Muscle layer of colon (tissue), 2 donors: ENCODE results near the gene MRPL28.
A peak's percentile ranks its signal among the peaks of the same experiment; 100 is the strongest.

Experiments used
- H3K27ac ChIP-seq: one replicate; pipeline ENCODE4 v1.7.0; 2013; ENCODE audit warnings: low read depth, mild to moderate bottlenecking, low read length, moderate library complexity
- H3K27me3 ChIP-seq, 2 donors: one replicate each; pipeline ENCODE4 v1.7.0; 2013; ENCODE audit warnings: low read length in 2 of 2, mild to moderate bottlenecking in 2 of 2; ENCODE audit not compliant: insufficient read depth in 2 of 2, control insufficient read depth in 1 of 2
- H3K36me3 ChIP-seq: one replicate; pipeline ENCODE4 v1.7.0; 2013; ENCODE audit warnings: mild to moderate bottlenecking, low read length; ENCODE audit not compliant: insufficient read depth
- H3K4me1 ChIP-seq: one replicate; pipeline ENCODE4 v1.7.0; 2013; ENCODE audit warnings: mild to moderate bottlenecking, low read length; ENCODE audit not compliant: insufficient read depth
- H3K4me3 ChIP-seq, 2 donors: one replicate each; pipeline ENCODE4 v1.7.0; 2013; ENCODE audit warnings: low read length in 2 of 2, low read depth in 1 of 2, mild to moderate bottlenecking in 1 of 2, moderate library complexity in 1 of 2
- H3K9ac ChIP-seq: one replicate; pipeline ENCODE4 v1.7.0; 2013; ENCODE audit warnings: low read length
- H3K9me3 ChIP-seq: one replicate; pipeline ENCODE4 v1.7.0; 2013; ENCODE audit warnings: mild to moderate bottlenecking, low read length
- donor health status: abdominal sarcoma.
- donor health status: Adenocarcinoma of cecum.

MRPL28 gene

GRCh38 chr16:361341-361871, 8.9 kb downstream of the MRPL28 start:
- Histone ChIP-seq H3K36me3 (peaks cover 2% of the 10 kb centered on the region), H3K4me1 (no peaks in the 10 kb centered on the region), H3K27me3 (peaks cover 0 to 17% of the 10 kb centered on the region in 2 donors), H3K9me3 (no peaks in the 10 kb centered on the region), H3K4me3 (no peak overlapping the region), H3K9ac (no peak overlapping the region), H3K27ac (no peak overlapping the region)

DNA sequence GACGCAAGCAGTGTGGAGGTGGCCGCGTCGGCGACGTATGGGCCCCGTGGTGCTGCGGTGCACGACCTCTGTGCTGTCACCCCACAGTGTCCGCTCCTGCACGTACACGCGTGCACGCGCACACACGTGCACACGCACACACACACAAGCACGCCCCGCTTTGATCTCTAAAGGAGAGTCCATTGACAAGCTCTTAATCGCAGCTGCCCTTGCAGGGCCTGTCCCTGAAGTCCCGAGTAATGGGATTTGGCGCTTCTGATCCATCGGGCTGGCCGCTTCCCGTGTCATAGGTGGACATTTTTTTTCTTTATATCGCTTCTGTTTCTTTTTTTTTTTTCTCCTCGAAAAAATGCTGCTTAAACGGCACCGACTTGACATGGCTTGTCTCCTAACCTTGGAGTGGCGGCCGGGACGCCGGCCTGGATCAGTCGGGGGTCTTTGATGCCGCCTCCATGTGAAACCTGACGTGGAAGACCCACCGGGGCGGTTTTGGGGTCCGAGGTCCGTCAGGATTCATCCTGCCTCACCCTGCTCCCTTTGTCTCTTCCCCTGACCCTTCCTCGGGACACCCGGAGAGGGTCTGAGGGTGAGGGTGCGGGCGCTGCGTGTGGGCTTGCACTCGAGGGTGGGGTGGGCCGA, 9.5 kb downstream of the MRPL28 start:
- Histone ChIP-seq H3K27ac (no peak overlapping the region), H3K27me3 (peaks cover 0 to 17% of the 10 kb centered on the region in 2 donors), H3K9ac (no peak overlapping the region), H3K36me3 (no peaks in the 10 kb centered on the region), H3K4me1 (no peaks in the 10 kb centered on the region), H3K4me3 (no peak overlapping the region), H3K9me3 (no peaks in the 10 kb centered on the region)

DNA sequence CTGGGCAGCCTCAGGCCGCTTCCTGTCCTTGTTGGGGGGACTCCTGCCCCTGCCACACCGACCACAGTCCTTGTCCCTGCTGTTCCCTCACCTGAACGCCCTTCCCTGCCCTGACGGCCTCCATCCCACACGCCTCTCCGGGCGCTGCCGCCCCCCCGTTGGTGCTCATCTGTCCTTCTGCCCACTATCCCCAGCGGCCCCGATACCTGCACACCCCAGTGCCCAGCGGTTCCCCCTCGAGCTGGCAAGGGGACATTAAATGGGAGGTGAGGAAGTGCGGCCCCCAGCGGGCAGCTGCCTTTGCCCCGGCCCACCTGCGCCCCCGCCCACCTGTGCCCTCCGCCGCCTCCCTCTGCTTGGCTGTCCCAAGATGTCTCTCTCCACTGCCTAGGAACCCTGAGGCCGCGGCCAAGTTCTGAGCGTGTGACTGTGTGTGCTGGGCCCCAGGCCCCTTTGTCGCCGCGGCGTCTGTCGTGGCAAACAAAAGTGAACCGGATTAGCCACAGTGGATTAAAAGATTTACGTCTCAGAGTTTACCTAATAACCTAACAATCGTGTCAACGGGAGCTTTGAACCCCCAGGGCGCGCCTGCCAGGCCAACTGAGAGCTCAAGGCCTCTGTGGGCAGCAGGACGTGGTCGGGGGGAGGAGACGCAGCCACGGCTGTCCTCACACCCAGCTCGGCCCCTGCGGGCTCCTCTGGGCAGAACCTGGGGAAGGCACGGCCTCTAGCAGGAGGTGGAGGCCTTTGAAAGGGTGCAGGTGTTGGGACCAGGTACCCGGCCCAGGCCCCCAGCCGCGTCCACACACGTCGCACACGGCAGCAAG, 10.3 kb downstream of the MRPL28 start:
- H3K27me3 ChIP-seq: peaks cover 0 to 17% of the 10 kb centered on the region in 2 donors
- no peak overlapping the region for H3K9ac ChIP-seq
- no peak overlapping the region for H3K27ac ChIP-seq
- no peaks in the 10 kb centered on the region for H3K4me1 ChIP-seq
- H3K4me3 ChIP-seq: no peak overlapping the region
- no peaks in the 10 kb centered on the region for H3K9me3 ChIP-seq
- no peaks in the 10 kb centered on the region for H3K36me3 ChIP-seq

DNA sequence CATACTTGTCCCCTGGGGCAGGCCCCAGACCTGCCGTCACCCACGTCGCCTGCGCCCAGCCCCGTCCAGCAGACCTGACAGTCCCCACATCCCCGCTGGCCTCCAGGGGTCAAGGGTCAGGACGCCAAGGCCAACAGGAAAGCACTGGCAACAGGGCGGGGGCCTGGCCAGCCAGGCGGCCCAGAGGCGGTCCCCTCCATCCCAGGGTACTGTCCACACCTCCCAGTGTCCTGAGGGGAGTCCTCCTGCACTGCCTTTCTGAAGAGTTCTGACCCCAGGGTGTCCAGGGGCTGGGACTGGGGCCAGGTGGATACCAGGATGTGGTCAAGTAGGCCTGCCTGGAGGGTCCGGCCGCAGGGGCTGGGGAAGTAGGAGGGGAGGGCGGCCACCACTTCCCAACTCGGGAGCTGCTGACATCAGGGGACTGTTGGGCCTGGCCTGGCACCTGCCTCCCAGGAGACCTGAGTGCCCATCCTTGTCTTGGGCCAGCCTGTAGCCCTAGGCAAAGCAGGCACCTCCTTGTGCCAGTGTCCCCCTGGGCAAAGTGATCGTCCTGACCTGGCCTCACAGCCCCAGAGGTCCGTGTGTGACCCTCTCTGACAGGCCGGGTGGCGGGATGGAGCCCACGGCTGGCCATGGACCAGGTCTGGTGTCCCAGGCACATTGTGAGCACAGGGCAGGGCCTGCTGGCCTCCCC, 11.1 kb downstream of the MRPL28 start:
- H3K9ac ChIP-seq: no peak overlapping the region
- no peaks in the 10 kb centered on the region for H3K4me1 ChIP-seq
- no peaks in the 10 kb centered on the region for H3K36me3 ChIP-seq
- no peak overlapping the region for H3K4me3 ChIP-seq
- H3K27ac ChIP-seq: no peak overlapping the region
- no peaks in the 10 kb centered on the region for H3K9me3 ChIP-seq
- peaks cover 0 to 11% of the 10 kb centered on the region in 2 donors for H3K27me3 ChIP-seq

DNA sequence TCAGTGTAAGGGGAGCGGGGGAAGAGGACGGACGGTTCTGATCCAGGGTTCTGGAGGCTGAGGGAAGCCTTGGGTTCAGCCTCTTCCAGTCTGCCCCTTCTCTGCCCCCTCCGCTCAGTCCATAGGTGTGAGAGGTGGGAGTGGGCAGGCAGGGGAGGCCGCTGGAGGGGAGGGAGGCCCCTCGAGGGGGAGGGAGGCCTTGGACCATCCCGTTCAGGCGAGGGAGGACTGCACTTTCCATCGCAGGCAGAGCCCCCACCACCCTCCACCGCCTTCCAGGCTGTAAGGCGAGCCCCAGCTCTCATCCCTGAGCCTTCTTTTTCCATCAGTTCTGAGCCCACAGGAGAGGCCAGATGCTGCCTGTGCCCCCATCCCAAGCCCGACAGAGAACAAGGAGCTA, 13.6 kb downstream of the MRPL28 start:
- H3K4me1 ChIP-seq: no peaks in the 10 kb centered on the region
- no peak overlapping the region for H3K9ac ChIP-seq
- H3K27ac ChIP-seq: no peak overlapping the region
- H3K4me3 ChIP-seq: no peak overlapping the region
- H3K9me3 ChIP-seq: no peaks in the 10 kb centered on the region
- H3K36me3 ChIP-seq: no peaks in the 10 kb centered on the region
- no peaks in the 10 kb centered on the region for H3K27me3 ChIP-seq

GRCh38 chr16:354971-355461, 15.3 kb downstream of the MRPL28 start:
- H3K36me3 ChIP-seq: peaks cover 5% of the 10 kb centered on the region
- H3K9me3 ChIP-seq: no peaks in the 10 kb centered on the region
- no peak overlapping the region for H3K9ac ChIP-seq
- peaks cover 4% of the 10 kb centered on the region for H3K4me1 ChIP-seq
- H3K27ac ChIP-seq: no peak overlapping the region
- no peaks in the 10 kb centered on the region for H3K27me3 ChIP-seq
- H3K4me3 ChIP-seq: no peak overlapping the region

DNA sequence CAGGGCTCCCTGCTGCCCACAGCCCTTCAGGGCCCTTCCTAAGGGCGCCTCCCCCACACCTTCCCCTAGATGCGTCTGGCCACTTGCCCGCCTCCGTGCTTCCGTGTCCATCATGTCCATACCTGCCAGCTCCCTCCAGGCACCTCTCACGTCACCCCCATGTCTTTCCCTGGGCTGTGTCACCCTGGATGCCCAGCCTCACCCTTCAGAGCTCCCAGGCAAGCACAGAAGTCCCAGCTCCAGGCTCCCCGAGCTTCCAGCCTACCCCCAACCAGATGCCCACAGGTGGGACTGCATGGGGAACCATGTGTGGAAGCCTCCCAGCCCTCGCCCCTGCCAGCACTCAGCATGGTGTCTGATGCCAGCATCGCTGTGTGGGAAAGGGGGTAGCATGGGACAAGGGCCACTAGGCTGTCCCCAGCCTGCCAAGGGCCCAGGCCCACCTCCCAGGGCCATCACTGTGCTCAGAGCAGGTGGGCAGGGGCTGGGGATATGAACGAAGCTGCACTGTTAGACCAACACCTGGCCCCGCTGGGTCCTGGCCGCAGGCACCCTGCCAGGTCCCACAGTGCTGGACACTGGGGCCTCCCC, 16.0 kb downstream of the MRPL28 start:
- Histone ChIP-seq H3K36me3 (peaks cover 6% of the 10 kb centered on the region), H3K9me3 (no peaks in the 10 kb centered on the region), H3K27ac (no peak overlapping the region), H3K27me3 (no peaks in the 10 kb centered on the region), H3K9ac (no peak overlapping the region), H3K4me1 (peaks cover 4% of the 10 kb centered on the region), H3K4me3 (no peak overlapping the region)

DNA sequence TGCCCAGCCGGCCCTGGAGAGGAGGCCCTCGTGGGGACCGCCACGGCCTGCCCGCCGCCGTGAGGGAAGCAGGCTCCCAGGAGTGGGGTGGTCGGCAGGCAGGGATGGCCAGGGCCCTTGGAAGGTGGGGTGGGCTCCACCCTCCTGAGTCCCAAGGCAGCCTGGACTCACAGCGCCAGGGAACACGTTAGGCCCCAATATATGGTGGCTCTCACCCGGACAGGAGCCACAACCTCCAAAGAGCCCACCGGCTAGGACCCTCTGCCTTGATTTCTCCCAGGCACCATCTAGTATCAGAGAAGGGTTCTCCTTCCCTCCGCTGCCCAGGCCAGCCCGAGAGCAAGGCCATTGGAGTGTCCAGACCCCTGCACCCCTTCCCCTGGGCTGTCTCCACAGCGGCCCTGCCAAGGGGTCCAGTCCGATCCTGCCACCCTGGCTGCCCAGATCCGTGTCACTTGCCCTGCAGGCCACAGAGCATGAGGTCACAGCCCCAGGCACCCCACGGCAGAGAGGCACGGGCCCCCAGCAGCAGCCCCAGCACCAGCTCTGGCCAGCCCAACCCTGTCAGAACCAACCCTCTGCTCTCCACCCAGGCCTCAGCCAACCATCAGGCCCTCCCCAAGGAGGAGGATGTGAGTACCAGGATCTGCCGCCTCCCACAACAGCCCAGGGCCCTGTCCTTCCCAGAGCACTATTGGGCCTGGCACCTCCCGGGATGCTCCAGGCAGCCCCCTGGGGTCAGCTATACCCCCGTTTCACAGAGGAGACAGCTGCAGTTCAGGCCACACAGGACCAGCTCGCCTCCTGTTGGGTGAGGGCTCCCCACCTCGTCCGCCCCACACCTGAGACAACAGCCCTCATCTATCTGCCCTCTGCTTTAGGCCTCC, 16.7 kb downstream of the MRPL28 start:
- peak overlapping the region; percentile 34 for H3K27ac ChIP-seq

GRCh38 chr16:352547-353403, 17.6 kb downstream of the MRPL28 start, which contains the start of gene AXIN1:
AXIN1 (minus strand) TSS chr16:352723; CDS start chr16:347025, 5,698 bp downstream.
- Histone ChIP-seq H3K27ac (peak within 1 kb of the TSS; percentile 34), H3K9me3 (no peaks in the 10 kb centered on the region), H3K9ac (no peak within 1 kb of the TSS), H3K27me3 (no peaks in the 10 kb centered on the region), H3K36me3 (peaks cover 6% of the 10 kb centered on the region), H3K4me1 (peaks cover 4% of the 10 kb centered on the region), H3K4me3 (peak within 1 kb of the TSS; percentile 42 to 56)

More for the DNA sequence above, 16.7 kb downstream of the MRPL28 start:
- Histone ChIP-seq H3K27me3 (no peaks in the 10 kb centered on the region), H3K9ac (no peak overlapping the region), H3K4me1 (peaks cover 4% of the 10 kb centered on the region), H3K4me3 (peak overlapping the region; percentile 9 to 42), H3K9me3 (no peaks in the 10 kb centered on the region), H3K36me3 (peaks cover 6% of the 10 kb centered on the region)
